Stimulated activated naive CD8-positive, alpha-beta T cell treated with anti-CD3 and anti-CD28 coated beads, Interleukin-15, Interleukin-2, amounts not matched to agents 100 U/mL and 50 U/mL, for 24 hours (primary cell): ENCODE data around the gene TMEM263.
A peak's percentile ranks its signal among the peaks of the same experiment; 100 is the strongest.
"Not testable (repeated sequence)": the region's sequence is repeated elsewhere in the genome, so short reads cannot be mapped to it uniquely, and the experiment has no call there.

Source experiments
- ATAC-seq: fragments of 150-1000 bp; cut with Tn5 transposase; one replicate; pipeline ENCODE4 v1.10.0; 2021
- DNase-seq: peaks from one replicate; pipeline ENCODE4 v3.0.0; 2021

TMEM263 gene

DNA sequence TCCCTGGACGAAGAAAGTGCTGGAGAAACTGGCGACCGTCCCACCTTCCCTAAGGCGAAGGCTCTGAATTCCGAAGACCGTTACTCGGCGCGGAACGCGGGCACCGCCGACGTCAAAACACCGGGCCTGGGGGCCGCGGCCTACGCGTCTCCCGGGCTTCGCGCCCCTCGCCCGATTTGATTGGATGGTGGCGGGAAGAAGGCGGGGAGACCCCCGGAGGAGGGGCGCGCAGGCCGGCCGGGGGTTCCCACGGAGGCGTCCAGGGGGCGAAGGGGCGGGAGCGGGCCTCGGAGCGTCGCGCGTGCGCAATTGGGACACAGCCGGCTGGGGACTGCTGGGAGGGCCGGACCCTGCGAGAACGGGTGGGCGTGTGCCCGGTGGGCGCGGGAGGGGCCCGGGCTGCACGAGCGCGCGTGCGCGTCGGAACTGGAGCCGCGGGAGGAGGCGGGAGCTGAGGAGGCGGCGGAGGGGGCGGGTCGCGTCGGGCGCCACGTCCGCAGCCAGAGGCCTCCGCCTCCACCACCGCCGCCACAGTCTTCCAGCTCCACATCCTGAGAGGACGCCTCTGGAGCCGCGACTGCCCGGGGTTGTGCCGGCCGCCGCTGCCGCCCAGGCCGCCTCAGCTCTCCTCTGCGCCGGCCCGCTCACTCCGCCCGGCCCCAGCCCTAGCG, at the start of gene TMEM263:
Gene TMEM263 (plus strand): TSS at position 531 of the 671 bp plus-strand sequence. CDS start 11,210 bp downstream, outside the sequence.
- peak; percentile 95 for DNase-seq
- peak; percentile 86 for ATAC-seq

DNA sequence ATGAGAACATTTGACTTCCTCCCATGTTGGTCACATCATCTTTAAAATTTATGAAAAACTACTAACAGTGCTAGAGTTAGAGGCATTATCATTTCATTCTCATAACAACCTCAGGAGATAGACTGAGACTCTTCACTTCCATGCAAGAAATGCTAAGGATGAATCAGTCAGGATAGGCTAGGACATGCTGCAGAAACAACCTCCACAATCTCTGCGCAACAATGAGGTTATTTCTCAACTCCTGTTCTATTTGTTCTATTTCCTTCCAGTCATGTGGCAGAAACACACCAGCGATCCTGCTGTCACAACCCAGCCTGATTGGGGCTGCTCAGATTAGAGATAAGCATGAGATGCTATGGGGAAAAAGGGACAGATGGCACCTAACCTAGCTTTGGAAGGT, 49.0 kb upstream of the TMEM263 start:
- ATAC-seq, result no peak
- DNase-seq, result no peak

- ATAC-seq, result no peak
- no peak for DNase-seq
Observed at GRCh38 chr12:106907411-106907810, 48.3 kb upstream of the TMEM263 start.

DNA sequence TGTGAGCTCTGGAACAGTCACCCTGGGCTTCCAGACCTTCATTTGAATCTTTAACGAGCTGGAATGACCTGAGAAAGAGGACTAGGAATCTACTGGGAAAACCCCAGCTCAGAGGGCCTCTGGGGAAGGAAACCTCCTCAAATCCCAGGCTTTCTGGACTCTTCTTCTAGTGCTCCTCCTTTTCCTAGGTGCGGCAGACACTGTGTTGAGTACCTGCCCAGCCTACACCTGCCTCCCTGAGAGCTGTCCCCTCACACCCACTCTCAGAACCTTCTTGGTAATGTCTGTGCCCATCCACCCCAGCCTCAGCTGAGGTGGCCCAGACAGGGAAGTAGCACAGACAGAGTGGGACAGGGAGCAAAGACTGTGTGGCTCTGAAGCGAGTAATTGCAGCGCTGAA, 47.9 kb upstream of the TMEM263 start:
- DNase-seq (no peak), ATAC-seq (no peak)

- DNase-seq, result no peak
- ATAC-seq, result no peak
Observed at GRCh38 chr12:106908561-106908960, 47.1 kb upstream of the TMEM263 start.

- DNase-seq, result no peak
- peak; percentile 44 for ATAC-seq
Observed at GRCh38 chr12:106910202-106910601, 45.5 kb upstream of the TMEM263 start.

GRCh38 chr12:106911581-106911980, 44.1 kb upstream of the TMEM263 start:
- DNase-seq (no peak), ATAC-seq (no peak)

- ATAC-seq (no peak), DNase-seq (no peak)
Observed at GRCh38 chr12:106913456-106913855, 42.3 kb upstream of the TMEM263 start.

DNA sequence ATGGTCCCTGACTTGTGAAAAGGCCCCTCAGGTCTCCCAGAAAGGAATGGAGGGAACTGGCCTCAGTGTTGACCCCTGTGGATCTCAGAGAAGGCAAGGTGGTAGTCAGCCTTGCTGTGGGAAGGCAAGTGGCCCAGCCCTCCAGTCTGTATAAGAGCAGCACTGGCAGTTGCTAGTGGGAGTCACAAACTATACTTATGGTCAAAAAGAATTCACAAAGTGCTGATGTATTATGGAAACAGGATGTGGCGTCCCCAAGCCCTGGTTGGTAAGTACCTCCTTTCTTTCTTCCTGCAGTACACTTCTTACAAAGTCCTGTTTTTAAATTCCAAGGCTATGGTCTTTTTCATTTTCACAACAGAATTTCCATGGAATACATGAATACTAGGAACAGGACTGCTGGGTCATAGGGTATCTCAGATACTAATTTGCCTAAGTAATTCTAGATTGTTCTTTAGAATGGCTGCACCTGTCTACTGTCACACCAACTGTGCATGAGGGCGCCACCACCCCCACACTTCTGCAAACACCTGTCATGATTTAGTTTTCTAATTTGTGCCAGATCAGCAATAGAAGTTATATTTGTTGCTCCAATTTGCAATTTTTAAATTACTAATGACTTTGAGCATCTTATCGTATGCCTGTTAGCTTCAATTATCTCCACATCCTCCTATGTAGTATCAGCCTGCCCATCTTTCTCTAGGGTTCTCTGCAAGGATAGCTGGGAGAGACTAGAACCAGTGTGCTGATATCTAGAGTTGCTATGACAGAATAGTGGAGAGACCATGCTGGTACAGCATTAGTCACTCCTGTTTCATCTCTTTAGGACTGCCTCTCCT, 40.7 kb upstream of the TMEM263 start:
- ATAC-seq (peak; percentile 81), DNase-seq (peak; percentile 17)

GRCh38 chr12:106915635-106916026, 40.1 kb upstream of the TMEM263 start:
- DNase-seq (no peak), ATAC-seq (peak; percentile 16)

GRCh38 chr12:106917503-106917902, 38.2 kb upstream of the TMEM263 start:
- ATAC-seq (no peak), DNase-seq (no peak)

- DNase-seq (no peak), ATAC-seq (no peak)
Observed at GRCh38 chr12:106918746-106919145, 37.0 kb upstream of the TMEM263 start.

DNA sequence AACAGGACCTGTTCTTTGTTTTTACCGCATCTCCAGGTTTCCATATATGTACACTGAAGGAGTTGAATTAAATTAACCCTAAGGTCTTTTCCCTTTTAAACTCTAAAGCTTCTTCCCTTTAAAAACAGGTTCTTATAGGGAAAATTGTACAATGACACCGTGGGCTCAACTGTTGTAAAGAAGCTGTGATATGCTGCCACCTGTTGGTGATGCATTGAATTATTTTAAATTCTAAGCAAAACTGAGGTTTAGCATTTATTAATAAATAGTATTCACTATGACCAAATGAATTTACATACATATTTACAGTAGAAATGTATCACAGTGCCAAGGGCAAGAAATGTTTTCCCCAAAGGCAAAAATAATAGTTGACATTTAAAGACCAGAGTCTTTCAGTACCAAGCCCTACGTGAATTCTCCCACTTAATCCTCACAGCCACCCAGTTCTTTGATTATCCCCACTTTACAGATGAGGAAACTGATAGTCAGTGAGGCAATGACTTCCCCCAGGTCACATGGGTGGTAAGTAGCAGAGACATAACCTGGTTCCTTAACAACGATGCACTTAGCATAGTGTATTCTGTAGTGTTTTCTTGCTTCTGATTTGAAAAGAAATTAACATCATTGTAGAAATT, 35.7 kb upstream of the TMEM263 start:
- ATAC-seq (no peak), DNase-seq (no peak)

- not testable (repeated sequence) for DNase-seq
Observed at GRCh38 chr12:106921976-106922375, 33.7 kb upstream of the TMEM263 start.

DNA sequence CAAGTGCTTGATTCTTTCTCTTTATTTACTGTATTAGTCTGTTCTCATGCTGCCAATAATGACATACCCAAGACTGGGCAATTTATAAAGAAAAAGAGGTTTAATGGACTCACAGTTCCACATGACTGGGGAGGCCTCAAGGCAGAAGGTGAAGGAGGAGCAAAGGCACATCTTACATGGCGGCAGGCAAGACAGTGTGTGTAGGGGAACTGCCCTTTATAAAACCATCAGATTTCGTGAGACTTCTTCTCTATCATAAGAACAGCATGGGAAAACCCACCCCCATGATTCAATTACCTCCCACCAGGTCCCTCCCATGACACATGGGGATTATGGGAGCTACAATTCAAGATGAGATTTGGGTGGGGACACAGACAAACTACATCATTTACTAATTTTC, 32.1 kb upstream of the TMEM263 start:
- DNase-seq, ATAC-seq: not testable (repeated sequence)

More at GRCh38 chr12:106921976-106922375, 33.7 kb upstream of the TMEM263 start:
- ATAC-seq, result not testable (repeated sequence)

DNA sequence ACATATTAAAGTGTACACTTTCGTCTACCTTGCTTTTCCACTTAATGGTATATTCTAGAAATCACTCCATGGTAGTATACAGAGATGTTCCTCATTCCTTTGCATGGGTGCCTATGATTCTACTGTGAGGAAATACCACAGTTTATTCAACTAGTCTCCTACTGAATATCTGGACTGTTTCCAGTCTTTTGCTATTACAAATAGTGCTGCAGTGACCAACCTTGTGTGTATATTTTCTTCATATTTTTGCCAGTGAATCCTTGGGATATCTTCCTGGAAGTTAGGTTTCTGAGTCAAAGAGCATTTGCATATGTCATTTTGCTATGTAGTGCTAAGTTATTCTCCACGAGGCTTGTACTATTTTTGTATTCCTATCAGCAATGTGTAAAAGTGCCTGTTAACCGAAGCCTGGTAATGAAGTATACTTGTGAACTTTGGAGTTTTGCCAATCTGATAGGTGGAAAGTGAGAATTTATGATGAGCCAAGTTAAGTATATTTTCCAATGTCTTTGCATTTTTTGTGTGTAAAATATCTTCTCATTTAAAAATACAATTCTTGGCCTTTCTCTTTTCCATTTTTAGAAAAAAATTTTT, 31.3 kb upstream of the TMEM263 start:
- DNase-seq, result no peak

GRCh38 chr12:106926657-106927056, 29.1 kb upstream of the TMEM263 start:
- ATAC-seq, result no peak
- no peak for DNase-seq

More for the DNA sequence above, 31.3 kb upstream of the TMEM263 start:
- no peak for ATAC-seq

DNA sequence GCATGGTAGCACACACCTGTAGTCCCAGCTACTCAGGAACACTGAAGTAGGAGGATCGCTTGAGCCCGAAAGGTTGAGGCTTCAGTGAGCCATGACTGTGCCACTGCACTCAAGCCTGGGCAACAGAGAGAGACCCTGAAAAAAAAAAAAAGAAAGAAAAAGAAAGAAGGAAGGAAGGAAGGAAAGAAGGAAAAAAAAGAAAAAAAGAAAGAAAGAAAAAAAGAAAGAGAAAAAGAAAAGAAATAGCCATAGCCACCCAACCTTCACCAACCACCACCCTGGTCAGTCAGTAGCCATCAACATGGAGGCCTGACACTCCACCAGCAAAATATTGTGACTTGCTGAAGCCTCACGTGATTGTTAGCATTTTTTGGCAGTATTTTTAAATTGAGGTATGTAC, 21.4 kb upstream of the TMEM263 start:
- ATAC-seq (no peak), DNase-seq (no peak)

- DNase-seq (no peak), ATAC-seq (no peak)
Observed at GRCh38 chr12:106941481-106942156, 14.1 kb upstream of the TMEM263 start.

- DNase-seq, result no peak
- ATAC-seq, result no peak
Observed at GRCh38 chr12:106942775-106943174, 12.9 kb upstream of the TMEM263 start.

GRCh38 chr12:106945261-106945851, 10.4 kb upstream of the TMEM263 start:
- DNase-seq, result no peak
- no peak for ATAC-seq

DNA sequence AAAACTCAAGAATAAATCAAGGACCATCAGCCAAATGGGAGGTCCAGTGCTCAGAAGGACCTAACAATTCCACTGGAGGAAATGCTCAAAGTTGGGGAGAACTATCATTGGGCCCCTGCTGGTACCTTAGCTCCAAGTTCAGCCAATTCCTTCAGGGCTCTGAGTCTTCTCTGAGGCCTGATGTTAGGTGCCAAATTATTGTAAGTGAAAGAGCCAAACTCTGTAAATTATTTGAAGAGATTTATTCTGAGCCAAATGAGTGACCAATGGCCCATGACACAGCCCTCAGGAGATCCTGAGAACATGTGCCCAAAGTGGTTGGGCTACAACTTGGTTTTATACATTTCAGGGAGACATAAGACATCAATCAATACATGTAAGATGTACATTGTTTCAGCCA, 8.2 kb upstream of the TMEM263 start:
- ATAC-seq, result no peak

More for the DNA sequence above, 8.2 kb upstream of the TMEM263 start:
- DNase-seq, result no peak
